D721Med (cell line): ENCODE data around the gene ACTL9.

Experiments
- DNase-seq: peaks from one replicate; pipeline ENCODE4 v3.0.0; 2011; ENCODE audit warnings: low spot score; ENCODE audit not compliant: insufficient read length
- FAIRE-seq: peaks from 2 replicates; lab custom pipeline; 2011; peaks lifted over from hg19 to GRCh38; lab: Jason Lieb, UNC
- TF ChIP-seq, protein P1 (sequence below): IDR thresholded peaks from 2 replicates; pipeline ENCODE4 v1.5.1; 2012; ENCODE audit warnings: mild to moderate bottlenecking, control low read depth; ENCODE audit not compliant: insufficient read depth; ENCODE audit errors: missing control alignments

Gene ACTL9

DNA sequence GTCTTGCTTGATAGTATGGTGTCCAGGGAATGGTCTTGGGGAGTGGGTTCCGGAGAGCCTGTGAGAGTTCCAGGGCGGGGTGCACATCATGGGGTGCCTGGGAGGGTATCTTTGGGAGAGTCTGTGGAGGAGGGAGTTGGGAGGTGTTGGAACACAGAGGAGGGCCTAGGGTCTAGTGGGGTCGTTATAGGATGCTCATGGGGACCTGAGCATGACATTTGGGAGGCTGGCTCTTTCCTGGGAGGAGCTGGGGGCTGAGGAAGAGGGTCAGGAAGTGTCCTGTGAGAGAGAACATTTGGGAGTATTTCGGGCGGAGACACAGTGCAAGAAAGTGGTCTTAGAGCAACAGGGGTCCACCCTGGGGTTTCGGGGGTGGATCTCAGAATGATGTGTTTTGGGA is 2.7 kb downstream of the ACTL9 start:
- FAIRE-seq (no peak), DNase-seq (no peak)
- TF ChIP-seq, protein P1, sequence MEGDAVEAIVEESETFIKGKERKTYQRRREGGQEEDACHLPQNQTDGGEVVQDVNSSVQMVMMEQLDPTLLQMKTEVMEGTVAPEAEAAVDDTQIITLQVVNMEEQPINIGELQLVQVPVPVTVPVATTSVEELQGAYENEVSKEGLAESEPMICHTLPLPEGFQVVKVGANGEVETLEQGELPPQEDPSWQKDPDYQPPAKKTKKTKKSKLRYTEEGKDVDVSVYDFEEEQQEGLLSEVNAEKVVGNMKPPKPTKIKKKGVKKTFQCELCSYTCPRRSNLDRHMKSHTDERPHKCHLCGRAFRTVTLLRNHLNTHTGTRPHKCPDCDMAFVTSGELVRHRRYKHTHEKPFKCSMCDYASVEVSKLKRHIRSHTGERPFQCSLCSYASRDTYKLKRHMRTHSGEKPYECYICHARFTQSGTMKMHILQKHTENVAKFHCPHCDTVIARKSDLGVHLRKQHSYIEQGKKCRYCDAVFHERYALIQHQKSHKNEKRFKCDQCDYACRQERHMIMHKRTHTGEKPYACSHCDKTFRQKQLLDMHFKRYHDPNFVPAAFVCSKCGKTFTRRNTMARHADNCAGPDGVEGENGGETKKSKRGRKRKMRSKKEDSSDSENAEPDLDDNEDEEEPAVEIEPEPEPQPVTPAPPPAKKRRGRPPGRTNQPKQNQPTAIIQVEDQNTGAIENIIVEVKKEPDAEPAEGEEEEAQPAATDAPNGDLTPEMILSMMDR: no peak

DNA sequence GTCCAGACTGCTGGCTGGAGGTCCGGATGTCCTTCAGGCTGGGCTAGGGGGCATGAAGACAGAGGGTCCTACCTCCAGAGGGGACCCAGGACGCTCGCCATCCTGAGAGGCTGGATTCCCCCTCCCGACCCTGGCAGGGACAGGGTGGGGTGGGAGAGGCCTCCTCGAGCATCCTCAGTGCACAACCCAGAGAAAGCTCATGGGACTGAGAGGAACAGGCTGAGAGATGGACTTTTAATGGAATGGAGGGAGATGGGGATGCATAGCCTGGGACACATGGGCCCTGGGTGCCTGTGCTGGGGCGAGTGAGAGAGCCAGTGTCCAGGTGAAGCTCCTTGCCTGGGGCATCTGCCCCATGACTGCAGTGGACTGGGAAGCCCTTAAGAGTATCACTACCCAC is 3.1 kb downstream of the ACTL9 start:
- FAIRE-seq (no peak), DNase-seq (no peak)
- TF ChIP-seq, protein P1: no peak

- FAIRE-seq (no peak), DNase-seq (no peak)
- TF ChIP-seq, protein P1: no peak
These were observed 7.6 kb downstream of the ACTL9 start for GRCh38 chr19:8690753-8691539.

GRCh38 chr19:8688930-8689329 is 9.7 kb downstream of the ACTL9 start:
- FAIRE-seq (no peak), DNase-seq (no peak)
- TF ChIP-seq, protein P1: no peak

GRCh38 chr19:8686549-8686948 is 12.0 kb downstream of the ACTL9 start:
- no peak for FAIRE-seq
- DNase-seq: no peak
- TF ChIP-seq, protein P1: no peak

DNA sequence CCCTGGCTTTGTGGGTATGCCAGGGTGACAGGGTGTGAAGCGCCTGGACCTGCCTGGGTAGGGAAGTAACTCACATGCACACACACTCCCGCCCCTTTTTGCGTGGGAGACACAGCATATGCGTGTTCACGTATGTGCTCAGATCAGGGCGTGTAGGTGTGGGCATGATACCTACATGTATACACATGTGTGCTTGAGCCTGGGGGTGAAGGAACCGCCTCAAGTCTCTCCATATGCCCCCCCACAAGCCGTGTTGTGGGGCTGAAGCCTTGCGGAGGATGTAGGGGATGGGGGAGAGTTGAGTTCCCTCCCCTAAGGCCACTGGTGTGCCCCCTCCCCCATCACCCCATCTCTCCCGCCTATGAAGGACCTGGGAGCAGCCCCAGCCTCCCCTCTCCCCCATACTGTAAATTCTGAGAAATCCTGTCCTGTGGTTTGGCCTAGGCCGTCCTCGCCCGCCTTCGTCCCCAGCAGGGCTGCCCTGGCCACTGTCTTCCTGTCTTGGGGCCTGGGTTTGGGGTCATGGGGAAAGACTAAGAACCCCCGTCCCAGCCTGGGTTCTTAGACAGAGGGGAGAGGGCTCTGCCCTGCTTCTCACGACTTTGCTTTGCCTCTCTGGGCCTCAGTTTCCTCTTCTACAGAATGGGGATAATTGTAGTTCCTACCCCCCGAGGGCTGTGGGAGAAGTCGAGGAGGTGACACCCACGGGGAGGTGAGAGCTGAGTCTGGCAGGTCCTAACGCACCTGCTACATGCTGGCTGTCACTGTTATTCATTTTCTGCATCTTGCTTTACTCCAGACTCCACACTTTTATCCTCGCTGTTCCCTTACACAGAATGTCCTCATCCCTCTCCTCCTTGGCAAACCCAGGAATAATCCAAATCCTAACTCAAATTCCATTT is 14.3 kb downstream of the ACTL9 start:
- no peak for DNase-seq
- TF ChIP-seq, protein P1: no peak
- no peak for FAIRE-seq
